ENCODE data around the gene TMEM127. TPM values are rescaled to one million over a fixed set of nuclear protein-coding genes. Genes with fewer than 3 reads are reported as not detected.
"Not testable (repeated sequence)": the region's sequence is repeated elsewhere in the genome, so short reads cannot be mapped to it uniquely, and the experiment has no call there.

TMEM127 gene
- total RNA-seq, 1 donor from 2014 or later = 12.1 TPM

DNA sequence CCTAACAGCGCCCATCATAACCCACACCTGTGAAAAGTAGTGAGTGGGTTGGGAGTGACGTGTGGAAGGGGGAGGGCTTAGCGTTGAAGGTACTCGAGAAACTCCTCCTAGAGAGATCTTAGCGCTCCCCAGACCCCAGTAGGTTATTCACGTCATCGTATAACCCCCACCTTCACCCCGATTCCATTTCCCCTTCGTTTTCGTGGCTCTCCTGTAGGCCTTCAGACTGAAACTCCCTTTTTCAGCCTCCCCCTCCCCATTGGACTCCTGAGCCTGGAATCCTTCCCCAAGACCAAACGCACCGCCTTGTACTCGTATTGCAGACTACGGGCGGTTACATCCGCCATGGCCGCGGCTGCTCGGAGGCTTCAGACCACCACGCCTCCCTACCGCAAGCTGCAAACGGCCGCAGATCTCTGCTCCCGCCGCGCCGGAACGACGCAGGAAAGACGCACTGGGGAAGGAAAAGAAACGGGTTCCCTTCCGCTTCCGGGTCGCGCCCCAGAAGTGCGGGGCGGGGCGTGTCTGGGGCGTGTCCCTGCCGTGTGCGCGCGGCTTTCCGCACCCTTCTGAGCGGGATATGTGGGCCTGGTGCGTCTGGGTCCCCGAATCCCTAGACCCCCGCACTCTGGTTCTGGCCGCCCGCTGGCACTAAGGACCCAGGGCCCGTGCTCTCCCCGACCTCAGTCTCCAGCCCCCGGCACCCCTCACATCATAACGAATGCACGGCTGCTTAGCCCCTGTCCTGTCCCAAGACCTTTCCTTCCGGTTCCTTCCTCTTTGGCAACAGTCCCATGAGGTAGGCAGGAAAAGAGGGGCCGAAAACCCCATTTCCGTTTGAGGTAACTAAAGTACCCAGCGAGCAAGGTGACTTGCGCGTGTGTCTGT is 39.5 kb upstream of the TMEM127 start, which contains the start of gene SNRNP200:
Gene SNRNP200, minus strand, starts transcription at position 456 of the 888 bp plus-strand sequence. Its CDS starts 109 bp downstream, at position 347.
- H3K27me3 ChIP-seq (ENCODE audit: control insufficient read depth, insufficient read depth, low read length) = no peaks in the 10 kb centered on the region
- H3K4me3 ChIP-seq (ENCODE audit: low read depth, low read length) = peak within 1 kb of the TSS; percentile 95
- DNase-seq (ENCODE audit: low read depth) (peak; percentile 65), FAIRE-seq (no peak)
- peaks cover 10% of the 10 kb centered on the region for H3K36me3 ChIP-seq (ENCODE audit: control insufficient read depth, insufficient read depth, low read length)
- TF ChIP-seq, protein P1, sequence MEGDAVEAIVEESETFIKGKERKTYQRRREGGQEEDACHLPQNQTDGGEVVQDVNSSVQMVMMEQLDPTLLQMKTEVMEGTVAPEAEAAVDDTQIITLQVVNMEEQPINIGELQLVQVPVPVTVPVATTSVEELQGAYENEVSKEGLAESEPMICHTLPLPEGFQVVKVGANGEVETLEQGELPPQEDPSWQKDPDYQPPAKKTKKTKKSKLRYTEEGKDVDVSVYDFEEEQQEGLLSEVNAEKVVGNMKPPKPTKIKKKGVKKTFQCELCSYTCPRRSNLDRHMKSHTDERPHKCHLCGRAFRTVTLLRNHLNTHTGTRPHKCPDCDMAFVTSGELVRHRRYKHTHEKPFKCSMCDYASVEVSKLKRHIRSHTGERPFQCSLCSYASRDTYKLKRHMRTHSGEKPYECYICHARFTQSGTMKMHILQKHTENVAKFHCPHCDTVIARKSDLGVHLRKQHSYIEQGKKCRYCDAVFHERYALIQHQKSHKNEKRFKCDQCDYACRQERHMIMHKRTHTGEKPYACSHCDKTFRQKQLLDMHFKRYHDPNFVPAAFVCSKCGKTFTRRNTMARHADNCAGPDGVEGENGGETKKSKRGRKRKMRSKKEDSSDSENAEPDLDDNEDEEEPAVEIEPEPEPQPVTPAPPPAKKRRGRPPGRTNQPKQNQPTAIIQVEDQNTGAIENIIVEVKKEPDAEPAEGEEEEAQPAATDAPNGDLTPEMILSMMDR (IDR thresholded peaks at IDR 0.05; ENCODE audit: insufficient read depth, low read length, severe bottlenecking) = no peak

DNA sequence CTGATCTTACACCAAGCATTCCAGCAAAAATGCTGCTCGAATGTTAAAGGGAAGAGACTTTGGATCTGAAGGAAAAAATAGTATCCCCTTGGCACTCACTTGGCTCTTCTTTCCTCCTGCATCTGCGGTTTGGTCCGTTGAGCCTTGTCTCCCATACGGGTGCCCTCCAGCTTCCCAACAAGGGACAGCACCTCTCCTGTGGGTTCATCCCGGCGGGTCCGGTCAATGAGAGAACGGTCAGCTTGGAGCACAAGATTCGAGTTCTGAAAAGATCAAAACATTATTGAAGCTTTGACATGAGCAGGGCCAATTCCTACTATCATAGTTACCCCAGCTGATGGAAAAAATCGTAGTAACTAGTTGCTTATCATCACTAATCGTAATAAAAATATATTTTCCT is 38.8 kb upstream of the TMEM127 start:
- Histone ChIP-seq H3K4me3 (ENCODE audit: low read depth, low read length) (peak overlapping the region; percentile 95), H3K27me3 (ENCODE audit: control insufficient read depth, insufficient read depth, low read length) (no peaks in the 10 kb centered on the region), H3K36me3 (ENCODE audit: control insufficient read depth, insufficient read depth, low read length) (peaks cover 13% of the 10 kb centered on the region)
- DNase-seq (ENCODE audit: low read depth) = no peak
- TF ChIP-seq, protein P1 (IDR thresholded peaks at IDR 0.05; ENCODE audit: insufficient read depth, low read length, severe bottlenecking) = no peak
- no peak for FAIRE-seq

DNA sequence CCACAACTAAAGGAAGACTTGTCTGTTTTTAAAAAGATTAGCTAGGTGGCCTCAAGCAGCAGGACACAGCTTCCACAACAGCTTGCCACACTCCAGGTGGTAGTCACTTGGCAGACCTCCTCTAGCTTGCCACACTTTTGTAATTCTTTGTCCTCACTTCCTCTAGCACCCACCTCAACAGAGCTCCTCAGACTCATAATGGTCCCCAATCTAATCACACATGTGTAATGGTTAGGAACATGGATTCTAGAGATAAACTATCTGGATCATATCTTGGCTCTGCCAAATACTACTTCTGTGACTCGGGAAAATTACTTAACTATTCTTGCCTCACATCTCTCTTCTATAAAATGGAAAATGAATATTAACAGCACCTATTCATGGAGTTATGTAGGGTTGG is 36.1 kb upstream of the TMEM127 start:
- FAIRE-seq = no peak
- peaks cover 25% of the 10 kb centered on the region for H3K36me3 ChIP-seq (ENCODE audit: control insufficient read depth, insufficient read depth, low read length)

DNA sequence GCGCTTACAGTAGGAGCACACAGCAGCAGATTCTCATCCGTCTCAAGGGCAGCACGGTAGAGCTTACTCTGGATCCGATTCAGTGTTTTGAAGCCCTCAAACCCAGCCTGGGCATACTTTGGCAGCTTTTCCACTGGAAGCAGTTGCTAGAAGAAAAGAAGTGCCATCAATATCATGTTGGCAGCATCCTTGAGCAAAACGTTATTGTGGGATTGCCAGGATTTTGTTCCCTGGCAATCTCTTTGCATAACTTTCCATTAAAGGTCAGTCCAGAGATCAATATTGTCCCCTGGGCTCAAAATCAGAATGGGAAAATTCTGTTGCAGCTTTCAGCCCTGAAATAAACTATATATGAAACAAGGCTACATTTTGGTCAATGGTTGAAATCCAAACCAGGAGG is 31.1 kb upstream of the TMEM127 start:
- FAIRE-seq (no peak), DNase-seq (ENCODE audit: low read depth) (no peak)
- peaks cover 33% of the 10 kb centered on the region for H3K36me3 ChIP-seq (ENCODE audit: control insufficient read depth, insufficient read depth, low read length)
- no peaks in the 10 kb centered on the region for H3K27me3 ChIP-seq (ENCODE audit: control insufficient read depth, insufficient read depth, low read length)
- H3K4me3 ChIP-seq (ENCODE audit: low read depth, low read length) = no peak overlapping the region
- TF ChIP-seq, protein P1 (IDR thresholded peaks at IDR 0.05; ENCODE audit: insufficient read depth, low read length, severe bottlenecking) = no peak

More for the DNA sequence above, 36.1 kb upstream of the TMEM127 start:
- TF ChIP-seq, protein P1 (IDR thresholded peaks at IDR 0.05; ENCODE audit: insufficient read depth, low read length, severe bottlenecking) = no peak
- DNase-seq (ENCODE audit: low read depth) = no peak
- H3K27me3 ChIP-seq (ENCODE audit: control insufficient read depth, insufficient read depth, low read length) = no peaks in the 10 kb centered on the region
- H3K4me3 ChIP-seq (ENCODE audit: low read depth, low read length) = no peak overlapping the region

DNA sequence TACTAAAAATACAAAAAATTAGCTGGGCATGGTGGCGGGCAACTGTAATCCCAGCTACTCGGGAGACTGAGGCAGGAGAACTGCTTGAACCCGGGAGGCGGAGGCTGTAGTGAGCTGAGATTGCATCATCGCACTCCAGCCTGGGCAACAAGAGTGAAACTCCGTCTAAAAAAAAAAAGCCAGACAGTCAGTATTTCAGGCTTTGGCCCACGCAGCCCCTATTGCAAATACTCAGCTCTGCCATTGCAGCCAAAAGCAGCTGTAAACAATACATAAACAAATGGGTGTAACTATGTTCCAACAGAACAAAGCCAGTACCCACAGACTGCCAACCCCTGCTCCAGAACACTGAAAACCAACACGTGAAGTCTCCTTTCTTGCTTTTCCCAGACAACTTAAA is 28.5 kb upstream of the TMEM127 start:
- DNase-seq (ENCODE audit: low read depth); H3K27me3 ChIP-seq (ENCODE audit: control insufficient read depth, insufficient read depth, low read length); FAIRE-seq; H3K4me3 ChIP-seq (ENCODE audit: low read depth, low read length): not testable (repeated sequence)
- peaks cover 46% of the 10 kb centered on the region for H3K36me3 ChIP-seq (ENCODE audit: control insufficient read depth, insufficient read depth, low read length)

DNA sequence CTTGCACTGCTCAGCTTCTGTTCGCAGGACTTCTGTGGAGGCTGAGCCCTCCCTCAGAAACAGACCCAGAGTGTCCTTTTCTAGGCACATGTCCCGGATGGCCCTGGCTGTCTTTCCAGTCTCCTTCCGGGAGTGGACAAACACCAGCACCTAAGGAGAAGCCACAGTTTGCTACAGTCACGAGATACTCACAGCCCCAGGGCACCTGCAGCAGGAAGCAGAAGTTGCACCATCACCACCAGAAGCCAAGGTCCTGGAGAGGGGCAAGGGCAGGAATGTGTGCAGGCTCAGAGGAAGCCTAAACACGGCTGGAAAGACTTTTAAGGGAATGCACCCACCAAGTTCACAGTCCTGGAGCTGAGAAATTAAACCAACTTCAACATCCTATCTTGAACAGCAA is 26.0 kb upstream of the TMEM127 start:
- no peaks in the 10 kb centered on the region for H3K27me3 ChIP-seq (ENCODE audit: control insufficient read depth, insufficient read depth, low read length)
- H3K36me3 ChIP-seq (ENCODE audit: control insufficient read depth, insufficient read depth, low read length) = peaks cover 47% of the 10 kb centered on the region
- FAIRE-seq = no peak
- no peak for DNase-seq (ENCODE audit: low read depth)
- TF ChIP-seq, protein P1 (IDR thresholded peaks at IDR 0.05; ENCODE audit: insufficient read depth, low read length, severe bottlenecking) = no peak
- no peak overlapping the region for H3K4me3 ChIP-seq (ENCODE audit: low read depth, low read length)
